K562 (cell line): Measurements from ENCODE around the gene A2ML1. TPM values are rescaled to one million over a fixed set of nuclear protein-coding genes. Genes with fewer than 3 reads are reported as not detected.

Source experiments
- DEAF1 ChIP-seq: fragments of 450-650 bp; formaldehyde crosslinking; IDR thresholded peaks from 2 replicates; pipeline ENCODE4 v1.4.0; 2020; ENCODE audit warnings: mild to moderate bottlenecking, moderate library complexity
- MEF2D ChIP-seq: conservative IDR thresholded peaks from 2 replicates; pipeline ENCODE4 v1.6.1; 2016; ENCODE audit warnings: low read depth, missing genetic modification characterization, missing compliant biosample characterization
- VEZF1 ChIP-seq: fragments of 200-800 bp; sonication (Bioruptor generic); IDR thresholded peaks from 2 replicates; pipeline ENCODE4 v1.6.1; 2017; ENCODE audit warnings: missing genetic modification characterization, missing compliant biosample characterization
- ZNF384 ChIP-seq: IDR thresholded peaks from 2 replicates; pipeline ENCODE4 v1.6.1; 2012; ENCODE audit warnings: low read depth, low read length, improper control_type of control experiment
- polyA plus RNA-seq, 8 experiments: library from polyadenylated mRNA; depleted of rRNA in 4 of 8; stranded (reverse) in 5 of 8; unstranded in 3 of 8; fragments of >200 nt; fragmentation: Nextera tagmentation in 2 of 8; fragmentation: Illumina TruSeq in 1 of 8; extraction: Ambion mirVana in 2 of 8; extraction: Trizol in 1 of 8; gene quantifications; 2 replicates each; pipeline versions ENCODE4 v1.2.1 to v1.2.3, GENCODE V29; 2011 to 2014; ENCODE audit warnings: inconsistent platforms in 1 of 8, missing spikeins in 1 of 8
- total RNA-seq, 7 experiments: library from RNA; depleted of rRNA in 6 of 7; stranded (reverse); fragments of >200 nt in 6 of 7; fragmentation: Illumina TruSeq in 2 of 7; extraction: Trizol in 2 of 7; gene quantifications; 2 replicates each; pipeline versions ENCODE4 v1.2.1 to v1.2.3, GENCODE V29; 2011 to 2021; ENCODE audit warnings: low replicate concordance in 1 of 7

Gene A2ML1
- total and polyA plus RNA-seq, 9 of the 15 experiments (the other 6 are each of a cell fraction or from before 2014, with no cell fraction given), result 0.04 to 0.47 (median 0.13) TPM

DNA sequence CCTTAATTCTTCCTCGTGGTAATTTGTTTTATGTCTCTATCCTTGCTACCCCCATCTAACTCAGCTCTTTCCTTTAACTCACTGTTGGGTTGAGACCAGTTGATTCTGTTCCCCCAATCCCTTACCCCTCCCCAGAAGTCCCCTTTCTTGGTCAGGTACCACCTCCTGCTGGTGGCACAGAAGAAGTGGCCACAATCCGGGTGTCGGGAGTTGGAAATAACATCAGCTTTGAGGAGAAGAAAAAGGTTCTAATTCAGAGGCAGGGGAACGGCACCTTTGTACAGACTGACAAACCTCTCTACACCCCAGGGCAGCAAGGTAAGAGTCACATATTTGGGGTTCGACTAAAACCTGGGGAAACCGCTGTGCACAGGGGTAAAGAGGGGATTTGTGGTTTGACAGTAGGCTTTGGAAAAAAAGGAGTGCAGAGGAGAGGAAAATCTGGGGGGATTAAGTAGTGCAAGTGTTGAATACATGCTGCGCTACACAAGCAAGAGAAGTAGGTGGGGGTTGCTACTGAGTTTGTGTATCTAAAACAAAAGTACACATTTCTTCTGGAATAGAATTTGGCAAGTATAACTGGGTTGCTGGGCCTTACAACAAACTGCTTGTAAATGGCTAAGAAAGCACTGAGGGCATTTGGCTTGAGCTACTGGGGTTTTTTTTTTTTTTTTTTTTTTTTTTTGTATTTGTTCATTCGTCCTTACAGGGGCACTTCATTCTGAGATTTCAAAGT, 1.3 kb downstream of the A2ML1 start (continued):
- TF ChIP-seq DEAF1 (CRISPR knock-in tag) (0 out of 2 replicates have a peak, but pooled peaks have one; percentile 31), MEF2D (tag) (no peak), VEZF1 (CRISPR knock-in tag) (peak; percentile 47; the same call in 1 of the 2 replicates), ZNF384 (0 out of 2 replicates have a peak, but pooled peaks have one; percentile 10)
